HG02642 (cell line): ENCODE results near the gene TXNL1.
"Not testable (repeated sequence)": the region's sequence is repeated elsewhere in the genome, so short reads cannot be mapped to it uniquely, and the experiment has no call there.

Experiments used
- ATAC-seq: cut with Tn5 transposase; IDR thresholded peaks from one replicate; pipeline ENCODE4 v1.9.1; 2021; ENCODE audit warnings: mild to moderate bottlenecking; ENCODE audit not compliant: unreplicated experiment, poor library complexity

The TXNL1 gene

GRCh38 chr18:56574861-56575260, 63.5 kb downstream of the TXNL1 start:
- no peak for ATAC-seq

- not testable (repeated sequence) for ATAC-seq
Measured at GRCh38 chr18:56572267-56572666, 66.1 kb downstream of the TXNL1 start.

GRCh38 chr18:56570978-56571377, 67.4 kb downstream of the TXNL1 start:
- ATAC-seq: no peak

GRCh38 chr18:56569416-56569815, 69.0 kb downstream of the TXNL1 start:
- ATAC-seq: no peak

- no peak for ATAC-seq
Measured at GRCh38 chr18:56568986-56569385, 69.4 kb downstream of the TXNL1 start.

- no peak for ATAC-seq
Measured at GRCh38 chr18:56565551-56566345, 72.6 kb downstream of the TXNL1 start.

GRCh38 chr18:56565046-56565445, 73.3 kb downstream of the TXNL1 start:
- no peak for ATAC-seq

GRCh38 chr18:56563568-56563967, 74.8 kb downstream of the TXNL1 start:
- no peak for ATAC-seq

GRCh38 chr18:56562479-56562878, 75.9 kb downstream of the TXNL1 start:
- ATAC-seq: no peak

- no peak for ATAC-seq
Measured at GRCh38 chr18:56560992-56561391, 77.4 kb downstream of the TXNL1 start.

GRCh38 chr18:56559044-56559443, 79.3 kb downstream of the TXNL1 start:
- ATAC-seq: no peak

GRCh38 chr18:56556907-56557306, 81.5 kb downstream of the TXNL1 start:
- no peak for ATAC-seq

- no peak for ATAC-seq
Measured at GRCh38 chr18:56550121-56550520, 88.3 kb downstream of the TXNL1 start.
